A549 (cell line): ENCODE results near the gene SFRP5. TPM values are rescaled to one million over a fixed set of nuclear protein-coding genes. Genes with fewer than 3 reads are reported as not detected.
A peak's percentile ranks its signal among the peaks of the same experiment; 100 is the strongest.

Experiments used
- ATAC-seq, 2 experiments: fragments of 200-7000 bp in 1 of 2; fragments of >200 bp in 1 of 2; cut with Nextera tagmentation in 1 of 2; cut with Tn5 transposase in 1 of 2; 3 replicates each; pipeline versions ENCODE4 v1.8.0 to v1.9.1; 2018 to 2020; ENCODE audit warnings: mild to moderate bottlenecking in 1 of 2, moderate library complexity in 1 of 2
- CTCF ChIA-PET: fragments of 300-600 bp; sonication (Branson Sonifier 250); formaldehyde crosslinking; extraction: SDS; loops from one replicate; lab custom pipeline; 2021; ENCODE audit warnings: antibody characterized with exemption, inconsistent platforms; lab: Yijun Ruan, JAX
- POLR2A ChIA-PET: fragments of 350-600 bp; formaldehyde crosslinking; extraction: SDS; loops from one replicate; lab custom pipeline; 2021; ENCODE audit warnings: antibody characterized with exemption, inconsistent platforms; lab: Yijun Ruan, JAX
- DNase-seq, 2 experiments: peaks; one replicate each; pipeline versions ENCODE4 v3.0.0 to v3.0.0-alpha.2; 2011 to 2016; ENCODE audit warnings: low read depth in 1 of 2, low spot score in 1 of 2
- FAIRE-seq: peaks from 2 replicates; lab custom pipeline; 2011; peaks lifted over from hg19 to GRCh38; lab: Jason Lieb, UNC
- H3K27ac ChIP-seq, 2 experiments: fragments of >200 bp; sonication (Bioruptor Twin); formaldehyde crosslinking; 3 replicates each; pipeline ENCODE4 v1.5.1; 2016 to 2017
- H3K4me1 ChIP-seq: fragments of >200 bp; sonication (Bioruptor Twin); formaldehyde crosslinking; 3 replicates; pipeline ENCODE4 v1.6.1; 2016
- H3K4me2 ChIP-seq: fragments of >200 bp; sonication (Bioruptor Twin); formaldehyde crosslinking; 3 replicates; pipeline ENCODE4 v1.6.1; 2016
- H3K4me3 ChIP-seq: fragments of >200 bp; sonication (Bioruptor Twin); formaldehyde crosslinking; 3 replicates; pipeline ENCODE4 v1.5.1; 2016
- H3K9me3 ChIP-seq: fragments of >200 bp; sonication (Bioruptor Twin); formaldehyde crosslinking; 3 replicates; pipeline ENCODE4 v1.6.1; 2016
- CBX8 ChIP-seq: fragments of 200-600 bp; sonication (generic); IDR thresholded peaks from 2 replicates; pipeline ENCODE4 v1.6.1; 2016
- CEBPB ChIP-seq, 2 experiments: fragments of >200 bp in 1 of 2; sonication (Bioruptor Twin) in 1 of 2; formaldehyde crosslinking in 1 of 2; IDR thresholded peaks; 2 replicates each; pipeline ENCODE4 v1.6.1; 2012 to 2016
- CHD2 ChIP-seq: fragments of 150-350 bp; IDR thresholded peaks from 2 replicates; pipeline ENCODE4 v1.6.1; 2014; ENCODE audit warnings: low read length; ENCODE audit not compliant: partially characterized antibody
- FOSL2 ChIP-seq, 2 experiments: fragments of 450-650 bp in 1 of 2; fragments of >200 bp in 1 of 2; sonication (Bioruptor Twin) in 1 of 2; formaldehyde crosslinking; IDR thresholded peaks; 2 replicates each; pipeline versions ENCODE4 v1.5.0 to v1.6.1; 2016 to 2020; ENCODE audit warnings: mild to moderate bottlenecking in 1 of 2, moderate library complexity in 1 of 2
- HOXA7 ChIP-seq: fragments of 250-450 bp; sonication (Bioruptor Pico); IDR thresholded peaks from 2 replicates; pipeline ENCODE4 v1.5.0; 2020; ENCODE audit warnings: mild to moderate bottlenecking, moderate library complexity
- JUNB ChIP-seq: fragments of >200 bp; sonication (Bioruptor Twin); formaldehyde crosslinking; IDR thresholded peaks from 2 replicates; pipeline ENCODE4 v1.6.1; 2016
- KDM1A ChIP-seq: fragments of 200-600 bp; sonication (generic); IDR thresholded peaks from 2 replicates; pipeline ENCODE4 v1.6.1; 2016; ENCODE audit warnings: low read depth, mild to moderate bottlenecking
- MAFK ChIP-seq: fragments of 450-650 bp; IDR thresholded peaks from 2 replicates; pipeline ENCODE4 v1.6.1; 2014; ENCODE audit not compliant: partially characterized antibody
- MAZ ChIP-seq: fragments of 150-350 bp; IDR thresholded peaks from 2 replicates; pipeline ENCODE4 v1.6.1; 2014; ENCODE audit warnings: antibody characterized with exemption, low read depth, low read length, borderline replicate concordance
- NFE2L2 ChIP-seq: fragments of 150-350 bp; conservative IDR thresholded peaks from 2 replicates; pipeline ENCODE4 v1.6.1; 2014; ENCODE audit warnings: low read length
- PHF8 ChIP-seq: fragments of 200-600 bp; sonication (generic); IDR thresholded peaks from 2 replicates; pipeline ENCODE4 v1.6.1; 2016; ENCODE audit warnings: low read depth, mild to moderate bottlenecking, antibody characterized with exemption, moderate library complexity, borderline replicate concordance
- POLR2A ChIP-seq: IDR thresholded peaks from 2 replicates; pipeline ENCODE4 v1.6.1; 2012; ENCODE audit warnings: mild to moderate bottlenecking, low read length
- SMC3 ChIP-seq: fragments of >200 bp; sonication (Bioruptor Twin); formaldehyde crosslinking; IDR thresholded peaks from 3 replicates; pipeline ENCODE4 v1.6.1; 2018; ENCODE audit warnings: inconsistent platforms
- SREBF2 ChIP-seq: fragments of 450-650 bp; IDR thresholded peaks from 2 replicates; pipeline ENCODE4 v1.6.1; 2014; ENCODE audit warnings: mild to moderate bottlenecking, moderate library complexity
- WGBS: methylation state at CpG from one replicate; pipeline ENCODE4 v1.1.6; 2017; ENCODE audit errors: missing lambda C conversion rate; 5-methylcytosine and 5-hydroxymethylcytosine counted together
- polyA plus RNA-seq, 4 experiments: library from polyadenylated mRNA; depleted of rRNA in 3 of 4; stranded (reverse); fragments of >200 nt; fragmentation: RNase III in 1 of 4; extraction: RNeasy Plus Mini Kit Qiagen cat#74134 plus additional on column Dnase treatment in 1 of 4; gene quantifications; 2 replicates in 3 of 4; 3 replicates in 1 of 4; pipeline ENCODE4 v1.2.3, GENCODE V29; 2011 to 2017
- TF ChIP-seq, protein P1 (sequence below): fragments of >200 bp; sonication (Bioruptor Twin); formaldehyde crosslinking; IDR thresholded peaks from 3 replicates; pipeline ENCODE4 v1.5.1; 2016
- TF ChIP-seq, protein P2 (sequence below): fragments of 450-650 bp; IDR thresholded peaks from 2 replicates; pipeline ENCODE4 v1.6.1; 2014; ENCODE audit warnings: antibody characterized with exemption
- TF ChIP-seq, protein P3 (sequence below): IDR thresholded peaks from 2 replicates; pipeline ENCODE4 v1.6.1; 2012
- TF ChIP-seq, protein P4 (sequence below): IDR thresholded peaks from 2 replicates; pipeline ENCODE4 v1.6.1; 2012; ENCODE audit warnings: low read depth, borderline replicate concordance
- TF ChIP-seq, protein P5 (sequence below): fragments of >200 bp; sonication (Bioruptor Twin); formaldehyde crosslinking; IDR thresholded peaks from 2 replicates; pipeline ENCODE4 v1.6.1; 2016

Gene SFRP5
- polyA plus RNA-seq, 2 of the 4 experiments (the other 2 are of a cell fraction) = 0.50 to 1.2 TPM

DNA sequence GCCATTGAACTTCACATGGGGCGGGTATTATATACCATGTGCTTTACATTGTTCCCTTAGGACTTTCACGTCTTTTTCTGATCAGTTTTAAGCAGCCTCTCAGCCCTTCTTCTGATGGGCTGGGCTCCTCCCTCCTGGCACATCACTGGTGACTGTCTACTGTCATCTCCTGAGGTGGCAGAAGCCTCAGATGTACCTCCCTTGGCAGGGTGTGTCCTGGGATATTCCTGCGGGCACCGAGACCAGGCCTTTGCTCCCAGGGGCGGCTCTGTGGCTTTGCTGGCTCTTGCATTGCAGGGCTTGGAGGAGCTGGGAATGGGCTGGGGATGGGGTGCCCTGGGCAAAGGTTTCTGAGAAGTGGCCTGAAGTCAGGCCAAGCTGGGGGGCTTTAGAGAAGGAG, 43.2 kb upstream of the SFRP5 start:
- peaks cover 34% of the 10 kb centered on the region for H3K4me1 ChIP-seq
- FAIRE-seq (no peak), ATAC-seq (no peak), DNase-seq (no peak)
- peak overlapping the region in 1 of 2 experiments; percentile 47; a peak in 2 of 6 replicates for H3K27ac ChIP-seq
- TF ChIP-seq HOXA7 (CRISPR knock-in tag) (no peak), KDM1A (no peak), CHD2 (no peak), SREBF2 (no peak), CBX8 (no peak), JUNB (no peak), MAZ (no peak), CEBPB (IDR thresholded peaks at IDR 0.05) (no peak), POLR2A (no peak)
- TF ChIP-seq, protein P1, sequence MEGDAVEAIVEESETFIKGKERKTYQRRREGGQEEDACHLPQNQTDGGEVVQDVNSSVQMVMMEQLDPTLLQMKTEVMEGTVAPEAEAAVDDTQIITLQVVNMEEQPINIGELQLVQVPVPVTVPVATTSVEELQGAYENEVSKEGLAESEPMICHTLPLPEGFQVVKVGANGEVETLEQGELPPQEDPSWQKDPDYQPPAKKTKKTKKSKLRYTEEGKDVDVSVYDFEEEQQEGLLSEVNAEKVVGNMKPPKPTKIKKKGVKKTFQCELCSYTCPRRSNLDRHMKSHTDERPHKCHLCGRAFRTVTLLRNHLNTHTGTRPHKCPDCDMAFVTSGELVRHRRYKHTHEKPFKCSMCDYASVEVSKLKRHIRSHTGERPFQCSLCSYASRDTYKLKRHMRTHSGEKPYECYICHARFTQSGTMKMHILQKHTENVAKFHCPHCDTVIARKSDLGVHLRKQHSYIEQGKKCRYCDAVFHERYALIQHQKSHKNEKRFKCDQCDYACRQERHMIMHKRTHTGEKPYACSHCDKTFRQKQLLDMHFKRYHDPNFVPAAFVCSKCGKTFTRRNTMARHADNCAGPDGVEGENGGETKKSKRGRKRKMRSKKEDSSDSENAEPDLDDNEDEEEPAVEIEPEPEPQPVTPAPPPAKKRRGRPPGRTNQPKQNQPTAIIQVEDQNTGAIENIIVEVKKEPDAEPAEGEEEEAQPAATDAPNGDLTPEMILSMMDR = no peak
- TF ChIP-seq, protein P2, sequence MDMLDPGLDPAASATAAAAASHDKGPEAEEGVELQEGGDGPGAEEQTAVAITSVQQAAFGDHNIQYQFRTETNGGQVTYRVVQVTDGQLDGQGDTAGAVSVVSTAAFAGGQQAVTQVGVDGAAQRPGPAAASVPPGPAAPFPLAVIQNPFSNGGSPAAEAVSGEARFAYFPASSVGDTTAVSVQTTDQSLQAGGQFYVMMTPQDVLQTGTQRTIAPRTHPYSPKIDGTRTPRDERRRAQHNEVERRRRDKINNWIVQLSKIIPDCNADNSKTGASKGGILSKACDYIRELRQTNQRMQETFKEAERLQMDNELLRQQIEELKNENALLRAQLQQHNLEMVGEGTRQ = no peak
- TF ChIP-seq, protein P3, sequence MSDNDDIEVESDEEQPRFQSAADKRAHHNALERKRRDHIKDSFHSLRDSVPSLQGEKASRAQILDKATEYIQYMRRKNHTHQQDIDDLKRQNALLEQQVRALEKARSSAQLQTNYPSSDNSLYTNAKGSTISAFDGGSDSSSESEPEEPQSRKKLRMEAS = no peak
- TF ChIP-seq, protein P4, sequence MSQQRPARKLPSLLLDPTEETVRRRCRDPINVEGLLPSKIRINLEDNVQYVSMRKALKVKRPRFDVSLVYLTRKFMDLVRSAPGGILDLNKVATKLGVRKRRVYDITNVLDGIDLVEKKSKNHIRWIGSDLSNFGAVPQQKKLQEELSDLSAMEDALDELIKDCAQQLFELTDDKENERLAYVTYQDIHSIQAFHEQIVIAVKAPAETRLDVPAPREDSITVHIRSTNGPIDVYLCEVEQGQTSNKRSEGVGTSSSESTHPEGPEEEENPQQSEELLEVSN = no peak
- H3K9me3 ChIP-seq = no peaks in the 10 kb centered on the region
- POLR2A ChIA-PET = no interaction called here
- 88% methylated on average over 2 of the region's 5 CpGs for WGBS
- no peak overlapping the region for H3K4me2 ChIP-seq
- CTCF ChIA-PET = interaction anchor here (0.5 to 6.9 kb wide), 2 partner anchors 23 to 193 kb away, joined by 4 to 62 read pairs; no protein-coding TSS in a partner anchor
- no peak overlapping the region for H3K4me3 ChIP-seq

DNA sequence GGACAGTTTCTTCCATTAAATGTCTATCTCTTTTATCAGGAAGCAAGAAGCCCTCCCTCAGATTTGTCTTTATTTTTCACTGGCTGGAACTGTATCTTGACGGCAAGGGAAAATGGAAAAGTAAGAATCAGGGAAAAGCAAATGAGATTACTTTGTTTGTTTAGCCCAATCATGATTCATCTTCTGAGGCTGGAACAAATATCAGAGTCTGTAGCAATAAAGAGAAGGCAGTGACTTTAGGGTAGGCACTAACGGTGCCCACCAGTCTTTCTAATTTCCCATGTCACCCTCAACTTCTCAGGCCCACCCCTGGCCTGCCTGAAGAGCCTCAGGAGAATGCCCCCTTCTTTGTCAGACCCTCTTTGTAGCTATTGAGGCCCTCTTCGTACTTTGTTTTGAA, 41.5 kb upstream of the SFRP5 start:
- Histone ChIP-seq H3K4me2 (peak overlapping the region; percentile 75), H3K27ac (peak overlapping the region; percentile 78 to 89), H3K4me1 (peaks cover 34% of the 10 kb centered on the region), H3K9me3 (no peaks in the 10 kb centered on the region), H3K4me3 (no peak overlapping the region)
- WGBS = 26% methylated on average over 3 of the region's 3 CpGs
- POLR2A ChIA-PET = interaction anchor here (1.2 to 1.3 kb wide), 2 partner anchors 30 to 75 kb away, joined by 4 read pairs; no protein-coding TSS in a partner anchor
- FAIRE-seq (no peak), ATAC-seq (peak; percentile 55 to 63; a peak in 4 of 6 replicates), DNase-seq (no peak)
- CTCF ChIA-PET = interaction anchor here (2.0 to 6.9 kb wide), 3 partner anchors 8 to 56 kb away, joined by 6 to 62 read pairs (median 24); no protein-coding TSS in a partner anchor
- peak; percentile 27; the same call in 1 of the 2 replicates for TF ChIP-seq FOSL2 (IDR thresholded peaks at IDR 0.05)
- TF ChIP-seq FOSL2 (CRISPR knock-in tag; IDR thresholded peaks at IDR 0.05) = peak; percentile 22; the same call in 1 of the 2 replicates
- no peak for TF ChIP-seq SMC3

DNA sequence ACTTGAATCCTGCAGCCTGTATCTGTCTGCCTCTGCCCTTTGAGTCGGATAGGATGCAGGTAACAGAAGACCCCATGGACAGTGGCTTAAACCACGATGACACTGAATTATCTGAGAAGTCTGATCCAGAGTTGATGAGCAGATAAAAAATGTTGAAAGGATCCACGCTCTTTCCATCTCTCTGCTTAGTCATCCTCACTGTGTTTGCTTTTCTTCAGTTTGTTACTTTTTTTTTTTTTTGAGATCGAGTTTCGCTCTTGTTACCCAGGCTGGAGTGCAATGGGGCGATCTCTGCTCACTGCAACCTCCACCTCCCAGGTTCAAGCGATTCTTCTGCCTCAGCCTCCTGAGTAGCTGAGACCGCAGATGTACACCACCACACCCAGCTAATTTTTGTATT, 40.9 kb upstream of the SFRP5 start:
- TF ChIP-seq PHF8 = no peak
- TF ChIP-seq NFE2L2 = peak; percentile 23; the same call in 1 of the 2 replicates
- no peak for TF ChIP-seq FOSL2 (IDR thresholded peaks at IDR 0.05)
- TF ChIP-seq FOSL2 (CRISPR knock-in tag; IDR thresholded peaks at IDR 0.05) = peak; percentile 8; the same call in 1 of the 2 replicates
- TF ChIP-seq MAFK = peak; percentile 48
- TF ChIP-seq, protein P5, sequence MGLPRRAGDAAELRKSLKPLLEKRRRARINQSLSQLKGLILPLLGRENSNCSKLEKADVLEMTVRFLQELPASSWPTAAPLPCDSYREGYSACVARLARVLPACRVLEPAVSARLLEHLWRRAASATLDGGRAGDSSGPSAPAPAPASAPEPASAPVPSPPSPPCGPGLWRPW = no peak
- WGBS = 21% methylated on average over 8 of the region's 8 CpGs
- ChIA-PET CTCF (interaction anchor here (2.0 to 6.9 kb wide), 3 partner anchors 9 to 57 kb away, joined by 6 to 62 read pairs (median 24); no protein-coding TSS in a partner anchor), POLR2A (interaction anchor here (1.0 to 1.2 kb wide), 2 partner anchors 30 to 76 kb away, joined by 4 to 5 read pairs; no protein-coding TSS in a partner anchor)
- peak; percentile 53 to 74; a peak in 4 of 6 replicates for ATAC-seq
- Histone ChIP-seq H3K27ac (peak overlapping the region; percentile 78 to 89), H3K4me1 (peaks cover 34% of the 10 kb centered on the region), H3K4me2 (peak overlapping the region; percentile 75), H3K9me3 (no peaks in the 10 kb centered on the region), H3K4me3 (no peak overlapping the region)
- peak; percentile 32 for FAIRE-seq
- peak in 1 of 2 experiments; percentile 35 for DNase-seq
